Ovary (tissue), 9 donors: Measurements from ENCODE around the gene CASP9. TPM values are rescaled to one million over a fixed set of nuclear protein-coding genes. Genes with fewer than 3 reads are reported as not detected.

Experiments
- DNase-seq, 5 donors: peaks; one replicate each; pipeline ENCODE4 v3.0.0-alpha.2; 2019 to 2020
- H3K27ac ChIP-seq, 2 donors: fragments of 200-600 bp; one replicate each; pipeline versions ENCODE4 v1.5.1 to v1.8.0; 2019 to 2022
- H3K27me3 ChIP-seq: fragments of 200-600 bp; one replicate; pipeline ENCODE4 v1.8.0; 2022
- H3K36me3 ChIP-seq: fragments of 200-600 bp; sonication (generic); one replicate; pipeline ENCODE4 v1.5.1; 2019
- H3K4me1 ChIP-seq: one replicate; pipeline ENCODE4 v1.8.1; 2013; ENCODE audit warnings: mild to moderate bottlenecking, moderate library complexity; ENCODE audit not compliant: insufficient read depth
- H3K4me3 ChIP-seq: fragments of 200-600 bp; sonication (generic); one replicate; pipeline ENCODE4 v1.5.1; 2017
- H3K9me3 ChIP-seq, 2 donors: fragments of 200-600 bp in 1 of 2; sonication (generic) in 1 of 2; one replicate each; pipeline versions ENCODE4 v1.5.1 to v1.8.1; 2013 to 2019; ENCODE audit warnings: mild to moderate bottlenecking in 1 of 2, moderate library complexity in 1 of 2
- EP300 ChIP-seq: sonication (generic); formaldehyde crosslinking; IDR thresholded peaks from one replicate; pipeline ENCODE4 v1.6.1; 2017; ENCODE audit warnings: antibody characterized with exemption
- POLR2A ChIP-seq: fragments of 450-650 bp; IDR thresholded peaks from one replicate; pipeline ENCODE4 v1.6.1; 2017; ENCODE audit warnings: antibody characterized with exemption, mild to moderate bottlenecking, moderate library complexity
- WGBS, 3 donors: extraction: QIAGEN DNeasy Blood & Tissue Kit in 1 of 3; methylation state at CpG; one replicate each; pipeline versions ENCODE4 v1.1.5 to v1.1.7; 2013 to 2017; 5-methylcytosine and 5-hydroxymethylcytosine counted together
- intact Hi-C, 4 donors: fragments of 100-400 bp; cut with DNase I; formaldehyde crosslinking; loops; one replicate each; pipeline versions ENCODE4 v1.11.0 to v1.15.1; 2022 to 2023
- polyA plus RNA-seq, 2 donors: library from polyadenylated mRNA; stranded (reverse); fragments of 200-250 nt in 1 of 2; fragments of 350-450 nt in 1 of 2; fragmentation: Illumina TruSeq in 1 of 2; extraction: RNeasy Lipid Tissue Mini Kit (QIAGEN cat#74804) in 1 of 2; gene quantifications; one replicate each; pipeline ENCODE4 v1.2.3, GENCODE V29; 2013 to 2014
- total RNA-seq, 7 donors: library from RNA; depleted of rRNA in 2 of 7; stranded (reverse); fragments of >200 nt in 2 of 7; fragmentation: NEBNext Ultra II Directional in 3 of 7; extraction: Animal tissue kit (Norgen Biotek cat#: 25700) in 3 of 7; gene quantifications; one replicate each; pipeline versions ENCODE4 v1.1.0 to v1.2.4, GENCODE V29; 2016 to 2023
- TF ChIP-seq, protein P1 (sequence below), 3 donors: fragments of 450-650 bp in 2 of 3; fragments of 200-600 bp in 1 of 3; IDR thresholded peaks; one replicate each; pipeline versions ENCODE4 v1.5.1 to v1.8.0; 2016 to 2022; ENCODE audit warnings: antibody characterized with exemption in 3 of 3, mild to moderate bottlenecking in 1 of 3
- donor health status: DM: no; HTN: no; CAD: no; lungs with moderate emphysema.
- donor health status: DM: no; HTN: no; CAD: no.
- donor health status: Bipolar disorder and iron deficiency.
- donor health status: DM: yes; HTN: yes; CAD: no.
- donor health status: DM: no; HTN: no; CAD: no.
- donor health status: DM: yes; HTN: yes; CAD: no.

Gene CASP9
- total and polyA plus RNA-seq, 9 donors, result 13.4 to 62.0 (median 35.5) TPM

DNA sequence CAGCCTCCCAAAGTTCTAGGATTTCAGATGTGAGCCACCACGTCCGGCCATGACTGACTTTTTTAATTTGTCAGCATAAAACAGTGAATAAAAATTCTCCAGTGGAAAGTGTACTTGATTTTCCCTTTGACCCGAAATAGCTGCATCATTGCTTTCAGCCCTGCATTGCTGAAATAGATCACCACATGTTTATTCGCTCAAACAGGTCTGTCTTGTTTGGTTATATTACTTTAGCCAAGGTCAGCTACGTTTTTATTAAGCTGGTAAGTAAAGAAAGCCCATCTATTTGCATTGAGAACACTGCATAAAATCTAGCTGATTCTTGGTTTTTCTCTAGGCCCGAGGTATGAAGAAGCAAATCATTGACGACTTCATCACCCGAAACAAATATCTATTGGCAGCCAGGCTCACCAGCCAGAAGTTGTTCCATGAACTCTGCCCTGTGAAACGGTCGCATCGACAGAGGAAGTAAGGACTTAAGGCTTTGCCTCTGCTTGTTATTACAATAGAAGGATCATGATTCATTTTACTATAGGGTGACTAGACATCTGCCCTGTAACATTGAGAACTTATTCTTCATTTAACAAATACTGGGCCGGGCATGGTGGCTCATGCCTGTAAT, 35.3 kb upstream of the CASP9 start:
- TF ChIP-seq, protein P1, sequence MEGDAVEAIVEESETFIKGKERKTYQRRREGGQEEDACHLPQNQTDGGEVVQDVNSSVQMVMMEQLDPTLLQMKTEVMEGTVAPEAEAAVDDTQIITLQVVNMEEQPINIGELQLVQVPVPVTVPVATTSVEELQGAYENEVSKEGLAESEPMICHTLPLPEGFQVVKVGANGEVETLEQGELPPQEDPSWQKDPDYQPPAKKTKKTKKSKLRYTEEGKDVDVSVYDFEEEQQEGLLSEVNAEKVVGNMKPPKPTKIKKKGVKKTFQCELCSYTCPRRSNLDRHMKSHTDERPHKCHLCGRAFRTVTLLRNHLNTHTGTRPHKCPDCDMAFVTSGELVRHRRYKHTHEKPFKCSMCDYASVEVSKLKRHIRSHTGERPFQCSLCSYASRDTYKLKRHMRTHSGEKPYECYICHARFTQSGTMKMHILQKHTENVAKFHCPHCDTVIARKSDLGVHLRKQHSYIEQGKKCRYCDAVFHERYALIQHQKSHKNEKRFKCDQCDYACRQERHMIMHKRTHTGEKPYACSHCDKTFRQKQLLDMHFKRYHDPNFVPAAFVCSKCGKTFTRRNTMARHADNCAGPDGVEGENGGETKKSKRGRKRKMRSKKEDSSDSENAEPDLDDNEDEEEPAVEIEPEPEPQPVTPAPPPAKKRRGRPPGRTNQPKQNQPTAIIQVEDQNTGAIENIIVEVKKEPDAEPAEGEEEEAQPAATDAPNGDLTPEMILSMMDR (IDR thresholded peaks at IDR 0.05), result no peak
- TF ChIP-seq POLR2A (no peak), EP300 (no peak)
- Histone ChIP-seq H3K27me3 (no peaks in the 10 kb centered on the region), H3K4me1 (no peaks in the 10 kb centered on the region), H3K36me3 (no peaks in the 10 kb centered on the region), H3K9me3 (no peaks in the 10 kb centered on the region), H3K27ac (no peak overlapping the region), H3K4me3 (no peak overlapping the region)
- intact Hi-C loops, result no loop called here
- DNase-seq, result no peak
- WGBS, 3 donors, result 84 to 91% (median 88%) methylated on average over 12 of the region's 12 CpGs

DNA sequence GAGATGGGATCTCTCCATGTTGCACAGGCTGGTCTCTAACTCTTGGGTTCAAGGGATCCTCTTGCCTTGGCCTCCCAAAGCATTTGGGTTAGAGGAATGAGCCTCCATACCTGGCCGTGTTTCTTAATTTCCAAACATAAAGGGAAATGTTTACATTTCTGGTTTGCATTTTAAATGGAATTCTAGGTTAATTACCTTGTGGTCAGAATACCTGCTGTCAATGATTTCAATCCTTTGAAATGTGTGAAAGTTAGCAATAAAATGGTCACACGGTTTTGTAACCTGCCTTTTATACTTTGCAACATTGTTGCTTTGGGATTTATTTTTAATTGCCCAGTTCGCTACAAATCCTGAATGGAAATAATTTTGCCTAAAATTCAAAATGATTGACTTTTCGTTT, 34.5 kb upstream of the CASP9 start:
- WGBS, 3 donors, result 91 to 95% (median 94%) methylated on average over 4 of the region's 4 CpGs
- no peak overlapping the region for H3K27ac ChIP-seq
- H3K36me3 ChIP-seq, result no peaks in the 10 kb centered on the region

DNA sequence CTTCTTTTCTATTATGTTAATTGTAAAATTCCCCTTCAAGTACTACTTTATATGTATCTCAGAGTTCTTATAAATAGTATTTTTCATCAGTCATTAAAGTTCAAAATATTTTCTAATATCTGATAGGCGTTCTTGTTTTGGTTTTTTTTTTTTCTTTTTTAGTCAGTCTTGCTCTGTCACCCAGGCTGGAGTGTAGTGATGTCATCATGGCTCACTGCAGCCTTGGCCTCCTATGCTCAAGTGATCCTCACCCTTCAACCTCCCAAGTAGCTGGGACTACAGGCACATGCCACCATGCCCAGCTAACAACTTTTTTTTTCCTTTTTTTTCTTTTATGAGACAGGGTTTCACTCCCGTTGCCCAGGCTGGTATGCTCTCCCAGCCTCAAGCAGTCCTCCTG, 33.6 kb upstream of the CASP9 start:
- Histone ChIP-seq H3K9me3 (no peaks in the 10 kb centered on the region), H3K27ac (no peak overlapping the region), H3K4me3 (no peak overlapping the region), H3K27me3 (no peaks in the 10 kb centered on the region), H3K4me1 (no peaks in the 10 kb centered on the region), H3K36me3 (no peaks in the 10 kb centered on the region)
- no peak for TF ChIP-seq EP300
- TF ChIP-seq, protein P1 (IDR thresholded peaks at IDR 0.05), result no peak
- TF ChIP-seq POLR2A, result no peak
- WGBS, 3 donors, result 90 to 95% (median 91%) methylated on average over 2 of the region's 2 CpGs
- intact Hi-C loops, result no loop called here
- DNase-seq, result no peak

More for the DNA sequence above, 34.5 kb upstream of the CASP9 start:
- no peak overlapping the region for H3K4me3 ChIP-seq
- no peaks in the 10 kb centered on the region for H3K4me1 ChIP-seq
- DNase-seq, result no peak
- intact Hi-C loops, result no loop called here
- no peaks in the 10 kb centered on the region for H3K27me3 ChIP-seq
- TF ChIP-seq, protein P1 (IDR thresholded peaks at IDR 0.05), result no peak
- no peak for TF ChIP-seq EP300
- TF ChIP-seq POLR2A, result no peak
- H3K9me3 ChIP-seq, result no peaks in the 10 kb centered on the region

DNA sequence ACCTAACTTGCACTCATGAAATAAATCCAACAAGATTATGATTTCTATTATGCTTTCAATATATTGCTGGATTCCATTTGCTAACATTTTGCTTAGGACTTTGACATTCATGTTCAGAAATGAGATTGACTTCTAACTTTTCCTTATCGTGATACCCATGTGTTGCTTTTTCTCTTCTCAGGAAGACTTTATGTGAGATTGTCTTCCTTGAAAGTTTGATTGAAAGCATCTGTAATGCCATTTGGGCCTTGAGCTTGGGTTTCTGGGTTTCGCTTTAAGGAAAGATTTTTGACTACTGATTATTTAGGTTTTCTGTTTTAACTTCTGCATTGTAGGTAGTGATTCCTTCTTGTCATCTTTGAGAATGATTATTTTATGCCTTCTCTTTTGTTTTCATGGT, 33.0 kb upstream of the CASP9 start:
- Histone ChIP-seq H3K4me1 (no peaks in the 10 kb centered on the region), H3K27ac (no peak overlapping the region)

More for the DNA sequence above, 33.0 kb upstream of the CASP9 start:
- Histone ChIP-seq H3K27me3 (no peaks in the 10 kb centered on the region), H3K9me3 (no peaks in the 10 kb centered on the region), H3K36me3 (no peaks in the 10 kb centered on the region), H3K4me3 (no peak overlapping the region)
- TF ChIP-seq, protein P1 (IDR thresholded peaks at IDR 0.05), result no peak
- TF ChIP-seq EP300 (no peak), POLR2A (no peak)
- intact Hi-C loops, result no loop called here
- DNase-seq, result no peak
- 82 to 89% (median 82%) methylated on average over 2 of the region's 2 CpGs for WGBS, 3 donors
